Astrocyte (in vitro differentiated cells and primary cell): ENCODE results near the gene NR1H2.

Experiments used
- CTCF ChIP-seq: IDR thresholded peaks from 2 replicates; pipeline ENCODE4 v1.5.1; 2011; ENCODE audit warnings: low read depth, mild to moderate bottlenecking, inconsistent platforms, low read length, moderate library complexity; ENCODE audit not compliant: insufficient read depth
- EZH2 ChIP-seq: IDR thresholded peaks from 2 replicates; pipeline ENCODE4 v1.6.1; 2012; ENCODE audit warnings: mild to moderate bottlenecking, low read length, inconsistent platforms; ENCODE audit not compliant: insufficient read depth

GRCh38 chr19:50383001-50383851 lies 7.0 kb downstream of the NR1H2 start:
- TF ChIP-seq CTCF, result no peak
- TF ChIP-seq EZH2, result no peak
